HEK293T (cell line): Measurements from ENCODE around the gene MRPL51.

Experiments
- CTCF ChIA-PET: fragments of 350-600 bp; formaldehyde crosslinking; extraction: SDS; loops from one replicate; lab custom pipeline; 2021; ENCODE audit warnings: antibody characterized with exemption, inconsistent platforms; lab: Yijun Ruan, JAX
- POLR2A ChIA-PET: fragments of 350-600 bp; formaldehyde crosslinking; extraction: SDS; loops from one replicate; lab custom pipeline; 2020; ENCODE audit warnings: antibody characterized with exemption, inconsistent platforms; lab: Yijun Ruan, JAX
- DNase-seq: peaks from one replicate; pipeline ENCODE4 v3.0.0; 2012; ENCODE audit warnings: mixed read lengths; ENCODE audit errors: extremely low spot score
- ARNT ChIP-seq: fragments of 450-650 bp; IDR thresholded peaks from 2 replicates; pipeline ENCODE4 v1.6.1; 2017; ENCODE audit warnings: mild to moderate bottlenecking
- BHLHE40 ChIP-seq: fragments of 450-650 bp; IDR thresholded peaks from 2 replicates; pipeline ENCODE4 v1.6.1; 2016; ENCODE audit warnings: mild to moderate bottlenecking, moderate library complexity, borderline replicate concordance
- CTBP1 ChIP-seq: fragments of 450-650 bp; IDR thresholded peaks from 2 replicates; pipeline ENCODE4 v1.6.1; 2016; ENCODE audit warnings: borderline replicate concordance
- ELF4 ChIP-seq: fragments of 450-650 bp; IDR thresholded peaks from 2 replicates; pipeline ENCODE4 v1.6.1; 2017; ENCODE audit warnings: antibody characterized with exemption
- FOXA1 ChIP-seq: fragments of 450-650 bp; IDR thresholded peaks from 2 replicates; pipeline ENCODE4 v1.6.1; 2016; ENCODE audit warnings: mild to moderate bottlenecking
- FOXK2 ChIP-seq: fragments of 450-650 bp; IDR thresholded peaks from 2 replicates; pipeline ENCODE4 v1.6.1; 2016; ENCODE audit warnings: mild to moderate bottlenecking
- FOXM1 ChIP-seq: fragments of 450-650 bp; IDR thresholded peaks from 2 replicates; pipeline ENCODE4 v1.6.1; 2017; ENCODE audit warnings: mild to moderate bottlenecking, borderline replicate concordance
- HDGF ChIP-seq: fragments of 450-650 bp; IDR thresholded peaks from 2 replicates; pipeline ENCODE4 v1.6.1; 2017; ENCODE audit warnings: antibody characterized with exemption, borderline replicate concordance
- L3MBTL2 ChIP-seq: fragments of 450-650 bp; conservative IDR thresholded peaks from 2 replicates; pipeline ENCODE4 v1.6.1; 2016; ENCODE audit warnings: mild to moderate bottlenecking
- LEF1 ChIP-seq: fragments of 450-650 bp; IDR thresholded peaks from 2 replicates; pipeline ENCODE4 v1.6.1; 2017; ENCODE audit warnings: mild to moderate bottlenecking, borderline replicate concordance
- NFRKB ChIP-seq: fragments of 450-650 bp; IDR thresholded peaks from 2 replicates; pipeline ENCODE4 v1.6.1; 2016; ENCODE audit warnings: mild to moderate bottlenecking, moderate library complexity
- SP1 ChIP-seq: fragments of 450-650 bp; IDR thresholded peaks from 2 replicates; pipeline ENCODE4 v1.6.1; 2017
- SUZ12 ChIP-seq: fragments of 450-650 bp; IDR thresholded peaks from 2 replicates; pipeline ENCODE4 v1.6.1; 2016; ENCODE audit warnings: mild to moderate bottlenecking
- TARDBP ChIP-seq: fragments of 450-650 bp; IDR thresholded peaks from 2 replicates; pipeline ENCODE4 v1.6.1; 2016
- ZNF384 ChIP-seq: fragments of 450-650 bp; IDR thresholded peaks from 2 replicates; pipeline ENCODE4 v1.6.1; 2016
- TF ChIP-seq, protein P1 (sequence below): fragments of 450-650 bp; IDR thresholded peaks from 2 replicates; pipeline ENCODE4 v1.6.1; 2016

MRPL51 gene

DNA sequence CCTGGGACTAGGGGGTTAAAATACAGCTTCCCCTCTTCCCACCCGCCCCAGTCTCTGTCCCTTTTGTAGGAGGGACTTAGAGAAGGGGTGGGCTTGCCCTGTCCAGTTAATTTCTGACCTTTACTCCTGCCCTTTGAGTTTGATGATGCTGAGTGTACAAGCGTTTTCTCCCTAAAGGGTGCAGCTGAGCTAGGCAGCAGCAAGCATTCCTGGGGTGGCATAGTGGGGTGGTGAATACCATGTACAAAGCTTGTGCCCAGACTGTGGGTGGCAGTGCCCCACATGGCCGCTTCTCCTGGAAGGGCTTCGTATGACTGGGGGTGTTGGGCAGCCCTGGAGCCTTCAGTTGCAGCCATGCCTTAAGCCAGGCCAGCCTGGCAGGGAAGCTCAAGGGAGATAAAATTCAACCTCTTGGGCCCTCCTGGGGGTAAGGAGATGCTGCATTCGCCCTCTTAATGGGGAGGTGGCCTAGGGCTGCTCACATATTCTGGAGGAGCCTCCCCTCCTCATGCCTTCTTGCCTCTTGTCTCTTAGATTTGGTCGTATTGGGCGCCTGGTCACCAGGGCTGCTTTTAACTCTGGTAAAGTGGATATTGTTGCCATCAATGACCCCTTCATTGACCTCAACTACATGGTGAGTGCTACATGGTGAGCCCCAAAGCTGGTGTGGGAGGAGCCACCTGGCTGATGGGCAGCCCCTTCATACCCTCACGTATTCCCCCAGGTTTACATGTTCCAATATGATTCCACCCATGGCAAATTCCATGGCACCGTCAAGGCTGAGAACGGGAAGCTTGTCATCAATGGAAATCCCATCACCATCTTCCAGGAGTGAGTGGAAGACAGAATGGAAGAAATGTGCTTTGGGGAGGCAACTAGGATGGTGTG, 43.1 kb upstream of the MRPL51 start:
- no peak for DNase-seq
- ChIA-PET CTCF (interaction anchor here (0.7 to 1.5 kb wide), 2 partner anchors 17 to 21 kb away, joined by 3 to 6 read pairs; no protein-coding TSS in a partner anchor), POLR2A (interaction anchor here (0.7 to 3.0 kb wide), 10 partner anchors 10 to 200 kb away, joined by 3 to 77 read pairs (median 8); partner anchors contain the start of genes COPS7A, IFFO1, MRPL51 and NCAPD2)
- no peak for TF ChIP-seq ZNF384
- TF ChIP-seq CTBP1, result no peak
- no peak for TF ChIP-seq SP1
- TF ChIP-seq TARDBP, result no peak
- TF ChIP-seq, protein P1, sequence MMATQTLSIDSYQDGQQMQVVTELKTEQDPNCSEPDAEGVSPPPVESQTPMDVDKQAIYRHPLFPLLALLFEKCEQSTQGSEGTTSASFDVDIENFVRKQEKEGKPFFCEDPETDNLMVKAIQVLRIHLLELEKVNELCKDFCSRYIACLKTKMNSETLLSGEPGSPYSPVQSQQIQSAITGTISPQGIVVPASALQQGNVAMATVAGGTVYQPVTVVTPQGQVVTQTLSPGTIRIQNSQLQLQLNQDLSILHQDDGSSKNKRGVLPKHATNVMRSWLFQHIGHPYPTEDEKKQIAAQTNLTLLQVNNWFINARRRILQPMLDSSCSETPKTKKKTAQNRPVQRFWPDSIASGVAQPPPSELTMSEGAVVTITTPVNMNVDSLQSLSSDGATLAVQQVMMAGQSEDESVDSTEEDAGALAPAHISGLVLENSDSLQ, result no peak
- no peak for TF ChIP-seq FOXK2
- TF ChIP-seq ELF4, result no peak
- TF ChIP-seq FOXA1, result no peak
- no peak for TF ChIP-seq FOXM1
- no peak for TF ChIP-seq HDGF
- no peak for TF ChIP-seq LEF1
- no peak for TF ChIP-seq SUZ12
- TF ChIP-seq L3MBTL2, result no peak
- no peak for TF ChIP-seq BHLHE40
- no peak for TF ChIP-seq ARNT
- no peak for TF ChIP-seq NFRKB

DNA sequence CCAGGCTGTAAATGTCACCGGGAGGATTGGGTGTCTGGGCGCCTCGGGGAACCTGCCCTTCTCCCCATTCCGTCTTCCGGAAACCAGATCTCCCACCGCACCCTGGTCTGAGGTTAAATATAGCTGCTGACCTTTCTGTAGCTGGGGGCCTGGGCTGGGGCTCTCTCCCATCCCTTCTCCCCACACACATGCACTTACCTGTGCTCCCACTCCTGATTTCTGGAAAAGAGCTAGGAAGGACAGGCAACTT, 42.6 kb upstream of the MRPL51 start:
- ChIA-PET POLR2A (interaction anchor here (0.7 to 3.0 kb wide), 10 partner anchors 9 to 199 kb away, joined by 3 to 77 read pairs (median 8); partner anchors contain the start of genes COPS7A, IFFO1, MRPL51 and NCAPD2), CTCF (interaction anchor here (0.7 to 1.5 kb wide), 2 partner anchors 18 to 21 kb away, joined by 3 to 6 read pairs; no protein-coding TSS in a partner anchor)
- TF ChIP-seq ELF4, result no peak
- TF ChIP-seq HDGF, result no peak
- no peak for TF ChIP-seq SP1
- TF ChIP-seq ZNF384, result no peak
- TF ChIP-seq LEF1, result no peak
- no peak for TF ChIP-seq L3MBTL2
- TF ChIP-seq FOXM1, result no peak
- TF ChIP-seq FOXA1, result no peak
- no peak for TF ChIP-seq SUZ12
- TF ChIP-seq FOXK2, result no peak
- TF ChIP-seq, protein P1, result no peak
- no peak for TF ChIP-seq NFRKB
- TF ChIP-seq TARDBP, result no peak
- TF ChIP-seq ARNT, result no peak
- no peak for TF ChIP-seq BHLHE40
- TF ChIP-seq CTBP1, result no peak
- no peak for DNase-seq

DNA sequence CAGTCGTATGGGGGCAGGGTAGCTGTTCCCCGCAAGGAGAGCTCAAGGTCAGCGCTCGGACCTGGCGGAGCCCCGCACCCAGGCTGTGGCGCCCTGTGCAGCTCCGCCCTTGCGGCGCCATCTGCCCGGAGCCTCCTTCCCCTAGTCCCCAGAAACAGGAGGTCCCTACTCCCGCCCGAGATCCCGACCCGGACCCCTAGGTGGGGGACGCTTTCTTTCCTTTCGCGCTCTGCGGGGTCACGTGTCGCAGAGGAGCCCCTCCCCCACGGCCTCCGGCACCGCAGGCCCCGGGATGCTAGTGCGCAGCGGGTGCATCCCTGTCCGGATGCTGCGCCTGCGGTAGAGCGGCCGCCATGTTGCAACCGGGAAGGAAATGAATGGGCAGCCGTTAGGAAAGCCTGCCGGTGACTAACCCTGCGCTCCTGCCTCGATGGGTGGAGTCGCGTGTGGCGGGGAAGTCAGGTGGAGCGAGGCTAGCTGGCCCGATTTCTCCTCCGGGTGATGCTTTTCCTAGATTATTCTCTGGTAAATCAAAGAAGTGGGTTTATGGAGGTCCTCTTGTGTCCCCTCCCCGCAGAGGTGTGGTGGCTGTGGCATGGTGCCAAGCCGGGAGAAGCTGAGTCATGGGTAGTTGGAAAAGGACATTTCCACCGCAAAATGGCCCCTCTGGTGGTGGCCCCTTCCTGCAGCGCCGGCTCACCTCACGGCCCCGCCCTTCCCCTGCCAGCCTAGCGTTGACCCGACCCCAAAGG, 42.1 kb upstream of the MRPL51 start:
- CTCF ChIA-PET, result interaction anchor here (0.7 to 1.5 kb wide), 2 partner anchors 18 to 22 kb away, joined by 3 to 6 read pairs; no protein-coding TSS in a partner anchor
- POLR2A ChIA-PET, result interaction anchor here (0.7 to 3.0 kb wide), 16 partner anchors 9 to 334 kb away, joined by 3 to 77 read pairs (median 7); partner anchors contain the start of genes IFFO1, MRPL51, NCAPD2 and NOP2
- TF ChIP-seq SP1, result no peak
- TF ChIP-seq L3MBTL2, result no peak
- TF ChIP-seq NFRKB, result no peak
- no peak for TF ChIP-seq BHLHE40
- TF ChIP-seq TARDBP, result no peak
- no peak for TF ChIP-seq FOXA1
- TF ChIP-seq ARNT, result no peak
- TF ChIP-seq FOXM1, result no peak
- no peak for TF ChIP-seq ELF4
- no peak for TF ChIP-seq SUZ12
- TF ChIP-seq CTBP1, result no peak
- TF ChIP-seq HDGF, result no peak
- no peak for TF ChIP-seq ZNF384
- TF ChIP-seq, protein P1, result no peak
- peak; percentile 59 for DNase-seq

DNA sequence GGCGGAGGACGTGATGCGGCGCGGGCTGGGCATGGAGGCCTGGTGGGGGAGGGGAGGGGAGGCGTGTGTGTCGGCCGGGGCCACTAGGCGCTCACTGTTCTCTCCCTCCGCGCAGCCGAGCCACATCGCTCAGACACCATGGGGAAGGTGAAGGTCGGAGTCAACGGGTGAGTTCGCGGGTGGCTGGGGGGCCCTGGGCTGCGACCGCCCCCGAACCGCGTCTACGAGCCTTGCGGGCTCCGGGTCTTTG, 41.6 kb upstream of the MRPL51 start:
- ChIA-PET CTCF (no interaction called here), POLR2A (interaction anchor here (1.0 to 3.0 kb wide), 25 partner anchors 9 to 335 kb away, joined by 3 to 77 read pairs (median 6); partner anchors contain the start of genes IFFO1, MRPL51, NCAPD2 and NOP2)
- TF ChIP-seq NFRKB (no peak), CTBP1 (no peak), LEF1 (no peak), L3MBTL2 (no peak), FOXA1 (no peak), ELF4 (no peak), TARDBP (no peak), BHLHE40 (no peak), ZNF384 (no peak), FOXK2 (no peak)
- DNase-seq, result peak; percentile 52

DNA sequence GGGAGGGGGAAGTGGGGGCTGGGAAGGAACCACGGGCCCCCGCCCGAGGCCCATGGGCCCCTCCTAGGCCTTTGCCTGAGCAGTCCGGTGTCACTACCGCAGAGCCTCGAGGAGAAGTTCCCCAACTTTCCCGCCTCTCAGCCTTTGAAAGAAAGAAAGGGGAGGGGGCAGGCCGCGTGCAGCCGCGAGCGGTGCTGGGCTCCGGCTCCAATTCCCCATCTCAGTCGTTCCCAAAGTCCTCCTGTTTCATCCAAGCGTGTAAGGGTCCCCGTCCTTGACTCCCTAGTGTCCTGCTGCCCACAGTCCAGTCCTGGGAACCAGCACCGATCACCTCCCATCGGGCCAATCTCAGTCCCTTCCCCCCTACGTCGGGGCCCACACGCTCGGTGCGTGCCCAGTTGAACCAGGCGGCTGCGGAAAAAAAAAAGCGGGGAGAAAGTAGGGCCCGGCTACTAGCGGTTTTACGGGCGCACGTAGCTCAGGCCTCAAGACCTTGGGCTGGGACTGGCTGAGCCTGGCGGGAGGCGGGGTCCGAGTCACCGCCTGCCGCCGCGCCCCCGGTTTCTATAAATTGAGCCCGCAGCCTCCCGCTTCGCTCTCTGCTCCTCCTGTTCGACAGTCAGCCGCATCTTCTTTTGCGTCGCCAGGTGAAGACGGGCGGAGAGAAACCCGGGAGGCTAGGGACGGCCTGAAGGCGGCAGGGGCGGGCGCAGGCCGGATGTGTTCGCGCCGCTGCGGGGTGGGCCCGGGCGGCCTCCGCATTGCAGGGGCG, 41.0 kb upstream of the MRPL51 start, which contains the start of gene GAPDH:
Gene GAPDH (plus strand): TSS at position 595 of the 772 bp plus-strand sequence. CDS start 316 bp downstream, outside the sequence.
- ChIA-PET POLR2A (interaction anchor here (0.5 to 3.0 kb wide), 44 partner anchors 8 to 335 kb away, joined by 3 to 77 read pairs (median 4); partner anchors contain the start of genes IFFO1, MRPL51, NCAPD2 and NOP2), CTCF (no interaction called here)
- DNase-seq, result peak; percentile 89
- TF ChIP-seq FOXM1 (peak; percentile 80; the same call in 1 of the 2 replicates), SUZ12 (no peak), LEF1 (no peak), ZNF384 (peak; percentile 96), NFRKB (no peak), ELF4 (peak; percentile 83; the same call in 1 of the 2 replicates), L3MBTL2 (peak; percentile 97), CTBP1 (peak; percentile 25; the same call in 1 of the 2 replicates), TARDBP (no peak), ARNT (peak; percentile 45; the same call in 1 of the 2 replicates)
